Body of pancreas (tissue), 4 donors: ENCODE measurements around the gene PRDM15. TPM values are rescaled to one million over a fixed set of nuclear protein-coding genes. Genes with fewer than 3 reads are reported as not detected.

ENCODE experiments used
- ATAC-seq: fragments of 150-250 bp; one replicate; pipeline ENCODE4 v1.9.1; 2016
- DNase-seq, 4 donors: peaks; one replicate each; pipeline ENCODE4 v3.0.0-alpha.2; 2019
- H3K27ac ChIP-seq, 4 donors: fragments of 200-600 bp; sonication (generic); 1 replicate in 3 of 4; 2 replicates in 1 of 4; pipeline versions ENCODE4 v1.5.1 to v1.6.1; 2016 to 2019; ENCODE audit warnings: mild to moderate bottlenecking in 1 of 4, mixed read lengths in 1 of 4, moderate library complexity in 1 of 4
- H3K27me3 ChIP-seq, 2 donors: fragments of 200-600 bp; sonication (generic); one replicate each; pipeline ENCODE4 v1.6.0; 2016; ENCODE audit warnings: mild to moderate bottlenecking in 1 of 2
- H3K36me3 ChIP-seq, 2 donors: fragments of 200-600 bp; sonication (generic); replicated peaks in 1 of 2; 2 replicates each; pipeline ENCODE4 v1.5.1; 2016; ENCODE audit warnings: low read depth in 2 of 2; ENCODE audit not compliant: insufficient read depth in 1 of 2
- H3K4me1 ChIP-seq: fragments of 200-600 bp; sonication (generic); one replicate; pipeline ENCODE4 v1.6.0; 2016
- H3K4me3 ChIP-seq, 2 donors: fragments of 200-600 bp; sonication (generic); 1 replicate in 1 of 2; 2 replicates in 1 of 2; pipeline ENCODE4 v1.5.1; 2016 to 2019
- H3K9me3 ChIP-seq, 3 donors: fragments of 200-600 bp; sonication (generic); 1 replicate in 2 of 3; 2 replicates in 1 of 3; pipeline ENCODE4 v1.5.1; 2016
- CTCF ChIP-seq, 7 experiments: fragments of 450-650 bp in 4 of 7; fragments of 200-600 bp in 3 of 7; sonication (generic) in 3 of 7; IDR thresholded peaks; one replicate each; pipeline ENCODE4 v1.5.1; 2016 to 2019; ENCODE audit warnings: antibody characterized with exemption in 7 of 7
- POLR2A ChIP-seq, 3 donors: fragments of 450-650 bp; IDR thresholded peaks; one replicate each; pipeline ENCODE4 v1.6.1; 2016; ENCODE audit warnings: antibody characterized with exemption in 3 of 3, mild to moderate bottlenecking in 2 of 3
- WGBS, 2 donors: methylation state at CpG; one replicate each; pipeline ENCODE4 v1.1.5; 2017; 5-methylcytosine and 5-hydroxymethylcytosine counted together
- intact Hi-C: fragments of 100-400 bp; cut with DNase I; formaldehyde crosslinking; loops from one replicate; pipeline ENCODE4 v1.15.1; 2023
- total RNA-seq, 2 donors: library from RNA; depleted of rRNA; stranded (reverse); fragments of >200 nt; gene quantifications; one replicate each; pipeline ENCODE4 v1.1.0, GENCODE V29; 2016

The PRDM15 gene
- total RNA-seq, 2 donors from 2014 or later = 3.1 to 6.9 TPM

- H3K27me3 ChIP-seq = no peaks in the 10 kb centered on the region
- no peaks in the 10 kb centered on the region for H3K9me3 ChIP-seq
- H3K36me3 ChIP-seq = no peaks in the 10 kb centered on the region
- H3K4me1 ChIP-seq = peaks cover 35% of the 10 kb centered on the region
- 21 to 23% methylated on average over 3 of the region's 3 CpGs for WGBS, 2 donors
- no peak for DNase-seq
- TF ChIP-seq CTCF (IDR thresholded peaks at IDR 0.05) = no peak
- no peak for TF ChIP-seq POLR2A (IDR thresholded peaks at IDR 0.05)
- H3K27ac ChIP-seq = peak overlapping the region in 3 of 4 donors; percentile 85 to 89 (median 86)
- intact Hi-C loops = no loop called here
- ATAC-seq = no peak
- H3K4me3 ChIP-seq = no peak overlapping the region
Observed at GRCh38 chr21:41926807-41927171, 47.6 kb upstream of the PRDM15 start.

GRCh38 chr21:41926117-41926806 lies 47.1 kb upstream of the PRDM15 start:
- Histone ChIP-seq H3K4me3 (no peak overlapping the region), H3K9me3 (no peaks in the 10 kb centered on the region), H3K4me1 (peaks cover 35% of the 10 kb centered on the region), H3K27ac (peak overlapping the region; percentile 66 to 89 (median 86)), H3K27me3 (no peaks in the 10 kb centered on the region), H3K36me3 (no peaks in the 10 kb centered on the region)
- 7% methylated on average over 11 of the region's 11 CpGs for WGBS, 2 donors
- ATAC-seq (peak; percentile 79), DNase-seq (peak; percentile 40 to 69 (median 47))
- intact Hi-C loops = no loop called here
- TF ChIP-seq CTCF (IDR thresholded peaks at IDR 0.05) (no peak), POLR2A (IDR thresholded peaks at IDR 0.05) (peak in 2 of 3 donors; percentile 29 to 39)

- 59 to 64% methylated on average over 4 of the region's 4 CpGs for WGBS, 2 donors
- peaks cover 35% of the 10 kb centered on the region for H3K4me1 ChIP-seq
- intact Hi-C loops = no loop called here
Observed at GRCh38 chr21:41925767-41926116, 46.6 kb upstream of the PRDM15 start.

GRCh38 chr21:41924368-41924754 lies 45.2 kb upstream of the PRDM15 start:
- intact Hi-C loops = no loop called here
- DNase-seq (no peak), ATAC-seq (no peak)
- Histone ChIP-seq H3K4me1 (peaks cover 35% of the 10 kb centered on the region), H3K27me3 (no peaks in the 10 kb centered on the region), H3K36me3 (no peaks in the 10 kb centered on the region), H3K4me3 (no peak overlapping the region), H3K9me3 (no peaks in the 10 kb centered on the region), H3K27ac (peak overlapping the region in 2 of 4 donors; percentile 53)
- TF ChIP-seq CTCF (IDR thresholded peaks at IDR 0.05) (no peak), POLR2A (IDR thresholded peaks at IDR 0.05) (no peak)
- whole genome bisulfite sequencing, 2 donors = 73 to 77% methylated on average over 6 of the region's 6 CpGs

More at GRCh38 chr21:41925767-41926116, 46.6 kb upstream of the PRDM15 start:
- Histone ChIP-seq H3K4me3 (no peak overlapping the region), H3K9me3 (no peaks in the 10 kb centered on the region), H3K27me3 (no peaks in the 10 kb centered on the region), H3K27ac (peak overlapping the region in 3 of 4 donors; percentile 85 to 89 (median 86)), H3K36me3 (no peaks in the 10 kb centered on the region)
- ATAC-seq (no peak), DNase-seq (no peak)
- TF ChIP-seq POLR2A (IDR thresholded peaks at IDR 0.05) = no peak
- TF ChIP-seq CTCF (IDR thresholded peaks at IDR 0.05) = no peak
